SKM-1 (cell line): ENCODE results near the gene NT5DC4.

ENCODE experiments used
- DNase-seq: peaks from one replicate; lab custom pipeline; 2025; ENCODE audit not compliant: unreplicated experiment; lab: John Stamatoyannopoulos, UW

Gene NT5DC4

GRCh38 chr2:112751451-112752197 lies 30.8 kb downstream of the NT5DC4 start:
- DNase-seq = no peak

- DNase-seq = no peak
Measured at GRCh38 chr2:112752667-112753066, 31.8 kb downstream of the NT5DC4 start.

- peak; percentile 27 for DNase-seq
Measured at GRCh38 chr2:112754564-112754963, 33.7 kb downstream of the NT5DC4 start.

- no peak for DNase-seq
Measured at GRCh38 chr2:112755444-112755843, 34.6 kb downstream of the NT5DC4 start.

GRCh38 chr2:112756207-112756606 lies 35.4 kb downstream of the NT5DC4 start:
- no peak for DNase-seq

GRCh38 chr2:112757265-112757664 lies 36.4 kb downstream of the NT5DC4 start:
- DNase-seq = no peak

GRCh38 chr2:112758711-112759110 lies 37.9 kb downstream of the NT5DC4 start:
- no peak for DNase-seq

GRCh38 chr2:112760149-112760548 lies 39.3 kb downstream of the NT5DC4 start:
- no peak for DNase-seq

GRCh38 chr2:112762276-112762675 lies 41.5 kb downstream of the NT5DC4 start:
- DNase-seq = no peak

GRCh38 chr2:112764071-112765044 lies 43.5 kb downstream of the NT5DC4 start, which contains the start of gene CKAP2L:
Gene CKAP2L, minus strand, starts transcription at chr2:112764609. Its CDS starts 11 bp downstream, at chr2:112764598.
- peak; percentile 92 for DNase-seq

GRCh38 chr2:112765251-112765650 lies 44.4 kb downstream of the NT5DC4 start:
- DNase-seq = no peak

- no peak for DNase-seq
Measured at GRCh38 chr2:112767693-112768330, 47.0 kb downstream of the NT5DC4 start.

- no peak for DNase-seq
Measured at GRCh38 chr2:112768432-112768831, 47.6 kb downstream of the NT5DC4 start.

- peak; percentile 49 for DNase-seq
Measured at GRCh38 chr2:112772322-112772721, 51.5 kb downstream of the NT5DC4 start.

GRCh38 chr2:112772911-112773475 lies 52.2 kb downstream of the NT5DC4 start:
- no peak for DNase-seq

- DNase-seq = no peak
Measured at GRCh38 chr2:112773556-112773955, 52.7 kb downstream of the NT5DC4 start.

GRCh38 chr2:112774536-112775285 lies 53.9 kb downstream of the NT5DC4 start:
- no peak for DNase-seq

GRCh38 chr2:112776113-112776512 lies 55.3 kb downstream of the NT5DC4 start:
- DNase-seq = no peak

- no peak for DNase-seq
Measured at GRCh38 chr2:112777036-112777435, 56.2 kb downstream of the NT5DC4 start.

GRCh38 chr2:112779598-112779997 lies 58.8 kb downstream of the NT5DC4 start:
- DNase-seq = no peak
